DOHH2 (cell line): ENCODE measurements around the gene STAG1.
"Not testable (repeated sequence)": the region's sequence is repeated elsewhere in the genome, so short reads cannot be mapped to it uniquely, and the experiment has no call there.

Experiments
- H3F3A ChIP-seq: fragments of 200-600 bp; sonication (generic), shearing (Covaris generic); 2 replicates; pipeline ENCODE4 v1.6.0; 2016; ENCODE audit warnings: antibody characterized with exemption, mild to moderate bottlenecking; ENCODE audit not compliant: control insufficient read depth, insufficient read depth
- H3K27ac ChIP-seq: fragments of 200-600 bp; sonication (generic); 2 replicates; pipeline ENCODE4 v1.5.1; 2014; ENCODE audit warnings: low read depth, mild to moderate bottlenecking, low read length, moderate library complexity
- H3K27me3 ChIP-seq: fragments of 200-600 bp; sonication (generic); 2 replicates; pipeline ENCODE4 v1.6.1; 2014; ENCODE audit warnings: mild to moderate bottlenecking, low read length, mixed read lengths; ENCODE audit not compliant: control insufficient read depth
- H3K36me3 ChIP-seq: fragments of 200-600 bp; sonication (generic); 2 replicates; pipeline ENCODE4 v1.6.1; 2014; ENCODE audit warnings: mild to moderate bottlenecking, low read length, moderate library complexity, mixed read lengths; ENCODE audit not compliant: control insufficient read depth
- H3K4me1 ChIP-seq: fragments of 200-600 bp; sonication (generic); 2 replicates; pipeline ENCODE4 v1.6.1; 2014; ENCODE audit warnings: mild to moderate bottlenecking, low read length, mixed read lengths; ENCODE audit not compliant: control insufficient read depth
- H3K4me2 ChIP-seq: fragments of 200-600 bp; sonication (generic); 2 replicates; pipeline ENCODE4 v1.6.0; 2014; ENCODE audit warnings: mild to moderate bottlenecking, low read length, moderate library complexity
- H3K4me3 ChIP-seq: fragments of 200-600 bp; sonication (generic); 2 replicates; pipeline ENCODE4 v1.5.1; 2014; ENCODE audit warnings: mild to moderate bottlenecking, low read length, mixed read lengths
- H3K79me2 ChIP-seq: fragments of 200-600 bp; sonication (generic); 2 replicates; pipeline ENCODE4 v1.6.1; 2014; ENCODE audit warnings: mild to moderate bottlenecking, low read length, mixed read lengths; ENCODE audit not compliant: control insufficient read depth
- H3K9me2 ChIP-seq: fragments of 200-600 bp; sonication (generic); replicated peaks from 2 replicates; pipeline ENCODE4 v1.6.1; 2014; ENCODE audit warnings: mild to moderate bottlenecking, low read length, mixed read lengths; ENCODE audit not compliant: control insufficient read depth
- H3K9me3 ChIP-seq: fragments of 200-600 bp; sonication (generic); 2 replicates; pipeline ENCODE4 v1.6.1; 2014; ENCODE audit warnings: antibody characterized with exemption, low read length, mixed read lengths; ENCODE audit not compliant: control insufficient read depth, insufficient read depth
- H4K20me1 ChIP-seq: fragments of 200-600 bp; sonication (generic); 2 replicates; pipeline ENCODE4 v1.6.0; 2014; ENCODE audit warnings: low read depth, mild to moderate bottlenecking, antibody characterized with exemption, low read length, moderate library complexity; ENCODE audit not compliant: control insufficient read depth, insufficient read depth
- EZH2phosphoT487 ChIP-seq: fragments of 200-600 bp; sonication (generic); IDR thresholded peaks from 2 replicates; pipeline ENCODE4 v1.6.1; 2017; ENCODE audit warnings: borderline replicate concordance, mild to moderate bottlenecking, antibody characterized with exemption, low read length, moderate library complexity, mixed read lengths
- TF ChIP-seq, protein P1 (sequence below): fragments of 200-600 bp; sonication (generic); IDR thresholded peaks from one replicate; pipeline ENCODE4 v1.5.1; 2014; ENCODE audit warnings: antibody characterized with exemption, mild to moderate bottlenecking, low read depth, low read length; ENCODE audit not compliant: poor library complexity, severe bottlenecking

The STAG1 gene

DNA sequence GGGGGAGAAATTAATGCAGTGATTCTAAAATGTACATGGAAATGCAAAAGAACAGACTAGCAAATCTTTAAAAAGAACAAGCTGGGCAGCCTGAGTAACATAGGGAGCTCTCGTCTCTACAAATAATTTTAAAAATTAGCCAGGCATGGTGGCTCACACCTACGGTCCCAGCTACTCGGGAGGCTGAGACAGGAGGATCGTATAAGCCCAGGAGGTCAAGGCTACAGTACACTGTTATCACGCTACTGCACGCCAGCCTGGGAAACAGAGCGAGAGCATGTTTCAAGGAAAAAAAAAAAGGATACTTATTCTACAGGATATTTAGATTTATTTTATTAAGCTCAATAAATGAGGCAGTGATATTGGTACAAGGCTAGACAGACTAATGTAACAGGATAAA is 40.9 kb downstream of the STAG1 start:
- Histone ChIP-seq H4K20me1 (peaks cover 4% of the 10 kb centered on the region; the same call in 1 of the 2 replicates), H3K9me3 (no peaks in the 10 kb centered on the region)

DNA sequence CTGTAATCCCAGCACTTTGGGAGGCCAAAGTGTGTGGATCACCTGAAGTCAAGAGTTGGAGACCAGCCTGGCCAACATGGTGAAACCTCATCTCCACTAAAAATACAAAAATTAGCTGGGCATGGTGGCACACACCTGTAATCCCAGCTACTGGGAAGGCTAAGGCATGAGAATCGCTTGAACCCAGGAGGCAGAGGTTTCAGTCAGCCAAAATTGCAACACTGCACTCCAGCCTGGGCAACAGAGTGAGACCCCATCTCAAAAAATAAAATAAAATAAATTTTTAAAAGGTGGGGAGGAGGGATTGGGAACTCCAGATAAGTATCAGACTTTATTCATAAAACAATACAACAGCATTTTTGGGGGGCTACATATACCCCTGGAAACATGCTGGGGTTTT is 42.4 kb downstream of the STAG1 start:
- H4K20me1 ChIP-seq: not testable (repeated sequence)

More for the DNA sequence above, 40.9 kb downstream of the STAG1 start:
- H3K79me2 ChIP-seq: peaks cover 94% of the 10 kb centered on the region
- no peaks in the 10 kb centered on the region for H3K9me2 ChIP-seq
- H3K27me3 ChIP-seq: no peaks in the 10 kb centered on the region
- H3K36me3 ChIP-seq: peaks cover 8% of the 10 kb centered on the region; the same call in 1 of the 2 replicates
- H3K27ac ChIP-seq: no peak overlapping the region
- H3K4me1 ChIP-seq: no peaks in the 10 kb centered on the region
- no peak overlapping the region for H3K4me3 ChIP-seq
- H3K4me2 ChIP-seq: no peak overlapping the region
- TF ChIP-seq EZH2phosphoT487: no peak
- TF ChIP-seq, protein P1, sequence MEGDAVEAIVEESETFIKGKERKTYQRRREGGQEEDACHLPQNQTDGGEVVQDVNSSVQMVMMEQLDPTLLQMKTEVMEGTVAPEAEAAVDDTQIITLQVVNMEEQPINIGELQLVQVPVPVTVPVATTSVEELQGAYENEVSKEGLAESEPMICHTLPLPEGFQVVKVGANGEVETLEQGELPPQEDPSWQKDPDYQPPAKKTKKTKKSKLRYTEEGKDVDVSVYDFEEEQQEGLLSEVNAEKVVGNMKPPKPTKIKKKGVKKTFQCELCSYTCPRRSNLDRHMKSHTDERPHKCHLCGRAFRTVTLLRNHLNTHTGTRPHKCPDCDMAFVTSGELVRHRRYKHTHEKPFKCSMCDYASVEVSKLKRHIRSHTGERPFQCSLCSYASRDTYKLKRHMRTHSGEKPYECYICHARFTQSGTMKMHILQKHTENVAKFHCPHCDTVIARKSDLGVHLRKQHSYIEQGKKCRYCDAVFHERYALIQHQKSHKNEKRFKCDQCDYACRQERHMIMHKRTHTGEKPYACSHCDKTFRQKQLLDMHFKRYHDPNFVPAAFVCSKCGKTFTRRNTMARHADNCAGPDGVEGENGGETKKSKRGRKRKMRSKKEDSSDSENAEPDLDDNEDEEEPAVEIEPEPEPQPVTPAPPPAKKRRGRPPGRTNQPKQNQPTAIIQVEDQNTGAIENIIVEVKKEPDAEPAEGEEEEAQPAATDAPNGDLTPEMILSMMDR: no peak
- H3F3A ChIP-seq: no peaks in the 10 kb centered on the region

DNA sequence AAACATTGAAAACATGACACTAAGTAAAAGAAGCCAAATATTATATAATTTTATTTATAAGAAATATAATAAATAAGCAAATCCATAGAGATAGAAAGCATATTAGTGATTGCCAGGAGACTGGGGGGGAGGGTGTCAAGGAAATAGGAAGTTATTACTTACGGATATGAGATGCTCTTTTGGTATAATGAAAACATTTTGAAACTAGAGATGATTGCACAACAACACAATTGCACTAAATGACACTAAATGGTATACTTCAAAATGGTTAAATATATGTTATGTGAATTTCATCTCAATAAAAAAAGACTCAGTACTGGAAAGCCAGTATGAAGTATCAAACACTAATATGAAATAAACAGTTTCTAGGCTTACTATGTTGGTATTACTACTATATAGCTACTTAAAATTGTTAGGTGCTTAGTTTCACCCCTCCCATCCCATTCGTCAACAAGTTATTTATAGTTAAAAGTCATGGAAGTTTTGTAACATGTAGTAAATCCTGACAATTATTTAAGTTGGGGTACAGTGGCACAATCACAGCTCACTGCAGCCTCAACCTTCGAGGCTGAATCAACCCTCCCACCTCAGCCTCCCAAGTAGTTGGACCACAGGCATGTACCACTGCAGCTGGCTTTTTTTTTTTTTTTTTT is 43.7 kb downstream of the STAG1 start:
- Histone ChIP-seq H3K79me2 (peaks cover 100% of the 10 kb centered on the region), H3K4me3 (no peak overlapping the region), H3K9me2 (no peaks in the 10 kb centered on the region), H3K27ac (no peak overlapping the region), H3F3A (no peaks in the 10 kb centered on the region), H3K36me3 (peaks cover 15% of the 10 kb centered on the region), H3K9me3 (no peaks in the 10 kb centered on the region), H4K20me1 (peaks cover 4% of the 10 kb centered on the region), H3K4me1 (no peaks in the 10 kb centered on the region), H3K27me3 (no peaks in the 10 kb centered on the region), H3K4me2 (no peak overlapping the region)
- TF ChIP-seq, protein P1: no peak
- no peak for TF ChIP-seq EZH2phosphoT487

More for the DNA sequence above, 42.4 kb downstream of the STAG1 start:
- H3K4me1 ChIP-seq, H3K27ac ChIP-seq, H3K9me2 ChIP-seq, H3K27me3 ChIP-seq, H3K9me3 ChIP-seq, H3F3A ChIP-seq, H3K4me2 ChIP-seq, H3K4me3 ChIP-seq: not testable (repeated sequence)
- peaks cover 10% of the 10 kb centered on the region; the same call in 1 of the 2 replicates for H3K36me3 ChIP-seq
- H3K79me2 ChIP-seq: peaks cover 96% of the 10 kb centered on the region

DNA sequence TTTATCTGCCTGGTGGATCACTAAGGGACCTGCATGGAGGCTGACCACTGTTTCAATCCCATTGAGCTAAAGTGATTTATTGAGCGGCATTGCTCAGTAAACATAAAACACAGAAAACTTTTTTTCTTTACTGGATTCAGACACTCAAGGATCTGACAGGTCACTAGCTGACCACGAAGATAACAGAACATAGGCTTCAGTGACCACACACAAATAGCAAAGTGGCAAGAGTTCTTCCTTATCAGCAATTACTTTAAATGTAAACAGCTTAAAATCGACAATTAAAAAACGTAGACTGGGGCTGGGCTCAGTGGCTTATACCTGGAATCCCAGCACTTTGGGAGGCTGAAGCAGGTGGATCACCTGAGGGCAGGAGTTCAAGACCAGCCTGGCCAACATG is 48.7 kb downstream of the STAG1 start:
- no peak overlapping the region for H3K4me3 ChIP-seq
- H4K20me1 ChIP-seq: peaks cover 4% of the 10 kb centered on the region
- peaks cover 99% of the 10 kb centered on the region for H3K79me2 ChIP-seq
- no peaks in the 10 kb centered on the region for H3K27me3 ChIP-seq
- H3K4me2 ChIP-seq: no peak overlapping the region
- TF ChIP-seq EZH2phosphoT487: no peak
- TF ChIP-seq, protein P1: no peak
- no peaks in the 10 kb centered on the region for H3K9me2 ChIP-seq
- no peaks in the 10 kb centered on the region for H3F3A ChIP-seq
- no peaks in the 10 kb centered on the region for H3K9me3 ChIP-seq
- peaks cover 7% of the 10 kb centered on the region; the same call in 1 of the 2 replicates for H3K36me3 ChIP-seq
- no peak overlapping the region for H3K27ac ChIP-seq
- H3K4me1 ChIP-seq: peaks cover 6% of the 10 kb centered on the region
